DOHH2 (cell line): ENCODE measurements around the gene LIMK1.

Source experiments
- CTCF ChIP-seq: fragments of 200-600 bp; sonication (generic); IDR thresholded peaks from one replicate; pipeline ENCODE4 v1.5.1; 2014; ENCODE audit warnings: antibody characterized with exemption, mild to moderate bottlenecking, low read depth, low read length; ENCODE audit not compliant: poor library complexity, severe bottlenecking
- EZH2phosphoT487 ChIP-seq: fragments of 200-600 bp; sonication (generic); IDR thresholded peaks from 2 replicates; pipeline ENCODE4 v1.6.1; 2017; ENCODE audit warnings: borderline replicate concordance, mild to moderate bottlenecking, antibody characterized with exemption, low read length, moderate library complexity, mixed read lengths

GRCh38 chr7:74141705-74142104 lies 58.1 kb downstream of the LIMK1 start:
- TF ChIP-seq CTCF (no peak), EZH2phosphoT487 (no peak)
